Left hindlimb (tissue), 1 donor: ENCODE results near the gene CDK14.

Experiments
- DNase-seq: peaks from one replicate; pipeline ENCODE4 v3.0.0-alpha.2; 2018

The CDK14 gene

DNA sequence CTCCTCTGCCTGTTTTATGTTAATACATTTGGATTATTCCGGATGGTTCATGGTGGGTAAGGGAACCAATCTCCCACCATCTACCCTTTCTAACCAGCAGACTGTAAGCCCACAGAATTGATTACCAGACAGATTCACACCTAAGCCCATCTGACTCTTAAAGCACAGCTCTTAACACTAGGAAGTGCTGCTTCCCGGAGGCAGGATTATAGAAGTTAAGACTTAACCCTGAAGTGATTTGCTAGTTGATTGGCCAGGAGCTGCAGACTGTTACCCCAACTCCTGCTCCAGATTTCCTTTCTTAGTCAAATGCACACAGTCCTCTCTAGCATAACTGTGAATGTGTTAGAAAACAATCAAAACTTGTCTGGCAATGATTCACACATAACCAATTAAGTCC is 221.7 kb downstream of the CDK14 start:
- DNase-seq, result no peak

DNA sequence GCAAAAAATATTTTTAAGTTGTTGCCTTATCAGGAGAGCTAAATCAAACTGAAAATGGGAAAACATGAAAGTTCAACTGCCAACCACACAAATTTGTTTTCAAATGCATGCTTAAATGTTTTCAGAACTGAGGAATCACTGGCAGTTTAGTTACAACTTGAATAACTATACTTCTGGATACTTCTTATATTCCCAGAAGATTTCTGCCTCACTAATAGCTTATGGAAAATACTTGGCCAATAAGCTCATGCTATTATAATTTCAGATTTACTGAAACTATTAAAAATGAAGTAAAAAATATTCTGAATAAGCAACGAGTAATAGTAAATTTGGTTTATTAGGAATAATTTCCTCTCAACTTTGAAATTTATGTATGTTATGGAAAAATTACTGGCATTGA is 222.2 kb downstream of the CDK14 start:
- DNase-seq, result no peak

- no peak for DNase-seq
These were observed 226.0 kb downstream of the CDK14 start for GRCh38 chr7:90821961-90822620.

DNA sequence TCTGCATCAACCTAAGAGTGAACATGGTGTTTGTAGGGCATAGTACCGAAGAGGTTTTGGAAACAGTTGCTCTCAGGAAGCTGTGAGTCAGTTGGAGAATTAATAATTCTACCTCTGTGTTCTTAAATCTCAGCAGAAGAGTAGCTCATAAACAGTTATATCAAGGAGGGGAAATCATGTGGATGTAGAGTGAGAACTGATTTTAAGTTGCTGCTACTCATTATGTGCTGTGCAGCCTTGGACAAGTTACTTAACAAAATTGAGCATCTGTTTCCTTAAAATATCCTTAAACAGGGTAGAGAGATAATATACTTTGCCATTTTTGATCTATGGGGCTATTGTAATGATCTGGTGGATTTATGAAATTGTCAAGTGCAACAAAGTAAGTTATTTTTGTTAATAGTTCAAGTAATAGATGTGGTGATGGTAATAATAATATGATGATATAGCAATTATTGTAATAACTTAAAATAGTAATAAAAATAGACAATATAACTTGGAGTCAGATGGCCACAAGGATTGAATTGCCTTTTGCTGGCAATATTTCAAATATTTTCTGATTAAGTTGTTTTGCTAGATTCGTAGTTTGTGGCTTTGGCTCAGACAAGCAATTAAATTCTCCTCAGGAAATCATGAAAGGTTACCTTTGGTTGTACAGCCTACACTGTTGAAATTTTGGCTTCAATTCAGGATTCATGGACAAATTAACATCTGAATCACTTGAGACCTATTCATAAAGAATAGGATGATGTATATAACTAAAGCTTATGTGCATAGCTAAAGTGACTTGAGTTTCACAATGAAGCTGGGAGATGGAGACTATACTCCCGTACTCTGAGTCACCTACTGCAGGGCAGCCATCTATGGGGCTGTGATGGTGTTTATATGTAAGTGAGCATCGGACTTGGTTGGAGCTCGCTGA is 228.5 kb downstream of the CDK14 start:
- DNase-seq, result no peak

- no peak for DNase-seq
These were observed 229.7 kb downstream of the CDK14 start for GRCh38 chr7:90825779-90826178.

GRCh38 chr7:90828601-90829000 is 232.5 kb downstream of the CDK14 start:
- DNase-seq, result no peak

- no peak for DNase-seq
These were observed 234.2 kb downstream of the CDK14 start for GRCh38 chr7:90830308-90830707.

DNA sequence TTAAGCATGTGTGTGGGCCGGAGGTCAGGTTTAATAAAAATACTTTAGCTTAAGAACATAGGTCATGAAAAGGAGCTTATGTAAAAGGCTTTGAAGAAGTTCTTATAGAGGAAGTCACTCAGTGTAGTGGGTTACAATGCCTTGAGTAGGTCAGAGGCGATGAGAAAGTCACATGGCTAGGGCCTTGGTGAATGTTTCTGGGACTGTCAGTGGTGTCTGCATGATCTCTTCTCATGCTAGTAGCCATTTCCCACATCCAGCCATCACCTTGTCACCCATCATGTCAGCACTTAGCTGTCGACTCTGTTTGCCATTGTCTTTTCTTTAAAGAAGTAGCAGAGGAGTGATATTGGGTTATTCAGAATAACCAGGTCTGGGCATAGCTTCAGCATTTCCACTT is 236.6 kb downstream of the CDK14 start:
- no peak for DNase-seq

DNA sequence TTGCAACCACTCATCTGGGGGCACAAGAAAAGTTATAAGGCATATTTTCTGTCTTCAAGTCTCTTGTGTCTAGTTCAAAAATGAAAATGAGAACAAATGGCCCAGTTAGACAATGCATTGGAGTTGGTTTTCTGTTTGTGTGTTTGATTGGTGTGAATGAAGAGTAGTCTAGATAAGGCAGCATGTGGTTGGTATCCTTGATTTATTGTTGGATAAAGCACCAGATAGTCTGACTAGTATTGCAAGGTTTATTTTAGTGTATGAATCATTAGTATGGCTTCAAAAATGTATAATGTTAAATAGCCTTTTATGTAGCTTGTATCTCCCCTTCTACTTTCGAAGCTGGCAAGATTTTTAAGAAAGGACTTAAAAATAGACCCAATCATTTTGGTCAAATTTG is 237.3 kb downstream of the CDK14 start:
- no peak for DNase-seq

DNA sequence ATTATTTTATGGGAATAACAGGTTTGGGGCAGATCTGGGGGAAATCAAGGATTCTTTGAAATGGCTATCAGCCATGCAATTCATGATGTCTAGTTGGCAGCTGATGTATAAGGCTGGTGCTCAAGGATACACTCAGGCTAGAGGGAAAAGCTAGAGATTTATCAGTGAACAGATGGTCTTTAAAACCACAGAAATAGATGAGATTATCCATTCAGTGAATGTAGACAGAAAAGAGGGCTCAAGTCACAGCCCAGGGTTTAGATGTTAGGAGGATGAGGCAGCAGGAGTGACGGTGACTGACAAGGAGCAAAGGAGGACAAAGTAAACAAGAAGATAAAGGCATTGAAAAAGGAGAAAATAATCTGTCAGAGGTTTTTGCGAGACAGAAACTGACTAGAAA is 238.7 kb downstream of the CDK14 start:
- no peak for DNase-seq

DNA sequence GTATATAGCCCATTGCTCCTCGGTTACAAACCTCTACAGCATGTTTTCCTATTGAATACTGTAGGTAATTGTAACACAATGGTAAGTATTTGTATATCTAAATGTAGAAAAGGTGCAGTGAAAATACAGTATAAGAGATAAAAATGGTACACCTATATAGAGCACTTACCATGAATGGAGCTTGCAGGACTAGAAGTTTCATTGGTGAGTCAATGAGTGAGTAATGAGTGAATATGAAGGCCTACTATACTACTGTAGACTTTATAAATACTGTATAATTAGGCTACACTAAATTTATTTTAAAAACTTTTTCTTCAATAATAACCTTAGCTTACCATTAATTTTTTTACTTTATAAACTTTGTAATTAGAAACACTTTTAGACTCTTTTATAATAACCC is 239.7 kb downstream of the CDK14 start:
- no peak for DNase-seq

- no peak for DNase-seq
These were observed 240.8 kb downstream of the CDK14 start for GRCh38 chr7:90836937-90837336.

GRCh38 chr7:90838799-90839198 is 242.7 kb downstream of the CDK14 start:
- no peak for DNase-seq

DNA sequence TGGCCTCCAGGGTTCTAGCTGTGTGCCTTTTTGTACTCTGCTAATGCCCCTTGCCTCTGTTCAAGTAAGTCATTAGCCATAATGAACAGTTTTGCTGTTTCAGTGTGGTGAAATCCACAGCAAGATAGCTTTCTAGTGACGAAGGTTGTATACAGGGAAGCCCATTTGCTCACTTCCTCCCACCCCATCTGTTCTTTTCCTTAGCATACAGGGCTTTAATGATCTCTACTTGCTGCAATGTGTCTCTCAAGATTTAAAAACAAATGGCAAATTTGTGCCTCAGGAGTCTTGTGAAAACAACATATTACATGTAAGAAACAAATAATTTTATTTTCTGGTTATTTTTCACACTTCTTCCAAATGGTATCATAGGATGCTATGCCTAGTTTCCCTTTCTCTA is 243.2 kb downstream of the CDK14 start:
- DNase-seq, result no peak

GRCh38 chr7:90839727-90840291 is 243.7 kb downstream of the CDK14 start:
- no peak for DNase-seq

DNA sequence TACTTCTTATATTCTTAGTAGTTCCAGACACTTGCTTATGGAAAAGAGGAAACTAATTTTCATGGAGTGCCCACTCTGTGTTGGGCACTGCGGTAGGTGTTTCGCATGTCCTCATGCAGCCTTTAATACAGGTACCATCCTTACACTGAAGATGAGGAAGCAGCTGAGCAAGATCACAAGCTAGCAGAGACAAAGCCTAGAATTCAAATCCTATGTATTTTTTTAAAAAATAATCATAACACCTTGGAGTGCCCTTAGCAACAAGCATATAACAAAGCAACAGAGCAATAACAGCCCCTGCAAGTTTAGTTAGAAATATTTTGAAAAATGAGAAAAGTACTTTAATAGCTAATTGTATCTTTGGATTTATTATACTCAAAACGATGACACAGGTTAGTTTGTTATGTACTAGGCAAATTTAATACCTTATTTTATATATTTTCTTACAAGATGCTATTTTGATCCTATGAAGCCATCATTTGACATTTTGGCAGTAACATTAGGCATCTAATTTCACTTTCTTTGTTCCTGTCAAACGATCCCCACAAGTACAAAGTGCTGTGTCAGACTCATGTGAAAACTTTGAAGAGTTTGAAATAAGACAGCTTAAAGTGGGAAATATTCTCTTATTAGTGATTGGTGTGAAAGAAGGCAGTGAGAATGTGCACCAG is 245.8 kb downstream of the CDK14 start:
- DNase-seq, result no peak

DNA sequence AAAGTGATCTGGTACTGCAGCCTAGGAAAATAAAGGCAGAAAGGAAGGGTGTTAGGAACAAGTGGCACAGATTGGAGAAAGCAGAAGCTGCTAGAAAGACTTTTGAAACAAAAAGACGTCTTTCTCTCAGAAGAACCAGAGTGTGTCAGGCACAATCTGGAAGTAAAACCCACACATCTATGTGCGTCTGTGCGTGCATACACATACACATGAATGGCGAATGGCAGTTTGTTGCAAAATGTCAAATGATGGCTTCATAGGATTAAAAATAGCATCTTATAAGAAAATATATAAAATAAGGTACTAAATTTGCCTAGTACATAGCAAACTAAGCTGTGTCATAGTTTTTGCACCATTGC is 246.3 kb downstream of the CDK14 start:
- DNase-seq, result no peak

GRCh38 chr7:90843472-90843871 is 247.4 kb downstream of the CDK14 start:
- no peak for DNase-seq

DNA sequence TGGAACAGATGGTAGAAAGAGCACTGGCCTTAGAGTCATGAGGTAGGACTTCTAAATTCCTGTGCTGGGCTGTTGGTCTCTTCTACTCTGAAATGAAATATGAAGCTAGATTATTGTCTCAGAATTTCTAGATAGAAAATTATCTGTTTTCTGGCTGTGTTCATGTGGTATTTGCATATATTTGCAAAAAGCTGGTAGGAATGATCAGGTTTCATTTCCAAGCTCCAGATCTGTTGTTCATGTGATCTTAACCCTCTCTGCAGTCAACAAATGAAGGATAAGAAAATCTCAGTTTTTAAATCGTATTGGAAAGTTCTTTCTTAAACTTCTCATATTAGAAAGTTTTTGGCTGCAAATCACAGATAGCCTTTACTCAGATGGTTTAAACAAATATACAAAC is 248.3 kb downstream of the CDK14 start:
- DNase-seq, result no peak

DNA sequence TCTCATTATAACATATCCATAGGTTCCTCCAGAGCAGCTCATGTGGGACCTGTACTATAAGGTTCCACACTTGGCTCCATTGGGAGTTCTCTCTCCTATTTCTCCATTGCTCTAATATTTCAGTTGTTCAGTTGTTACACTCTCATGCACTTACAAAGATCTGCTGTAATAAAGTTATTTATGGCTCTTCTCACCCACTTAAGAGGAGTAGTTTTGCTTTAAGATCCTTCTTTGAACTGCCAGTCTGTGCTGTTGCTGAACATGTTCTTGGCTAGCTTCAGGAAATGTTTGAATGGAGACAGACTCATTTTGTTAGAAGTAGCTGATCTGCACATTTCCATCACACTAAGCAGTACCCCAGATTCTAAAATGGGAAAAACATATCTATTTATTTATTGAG is 250.1 kb downstream of the CDK14 start:
- DNase-seq, result no peak

DNA sequence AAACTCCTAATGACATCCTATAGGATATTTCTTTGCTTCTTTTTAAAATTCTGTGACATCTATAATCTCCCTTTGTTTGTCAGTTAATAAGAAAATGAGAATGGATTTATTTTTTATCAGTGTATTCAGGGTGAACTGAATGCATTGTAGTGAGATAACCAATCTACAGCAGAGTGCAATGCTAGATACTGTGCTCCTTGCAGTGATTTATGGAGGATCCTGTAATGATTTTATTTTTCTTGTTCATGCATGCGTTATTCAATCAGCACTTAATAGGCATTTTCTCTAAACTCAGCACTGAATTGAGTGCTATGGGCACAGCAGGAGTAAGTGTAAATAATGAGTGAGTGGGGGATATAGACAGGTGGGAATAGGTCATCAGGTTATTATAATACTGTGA is 253.9 kb downstream of the CDK14 start:
- DNase-seq, result no peak

DNA sequence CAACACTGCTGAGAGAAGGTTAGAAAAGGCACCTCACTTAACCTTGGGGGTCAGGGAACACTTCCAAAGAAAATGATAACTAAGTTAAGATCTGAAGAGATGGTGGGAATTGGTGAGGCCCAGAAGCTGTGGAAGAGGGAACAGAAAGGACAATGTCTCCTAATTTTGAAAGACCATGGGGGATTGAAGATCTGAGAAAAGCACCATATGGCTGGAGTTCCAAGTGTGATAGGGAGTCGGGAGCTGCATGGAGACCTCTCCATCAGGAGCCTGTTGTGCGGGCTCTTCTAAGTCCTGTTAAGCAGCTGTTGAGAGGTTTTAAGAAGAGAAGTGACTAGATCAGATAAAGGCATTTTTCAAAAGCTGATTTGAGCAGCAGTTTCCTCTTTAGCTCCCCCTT is 254.3 kb downstream of the CDK14 start:
- DNase-seq, result no peak

DNA sequence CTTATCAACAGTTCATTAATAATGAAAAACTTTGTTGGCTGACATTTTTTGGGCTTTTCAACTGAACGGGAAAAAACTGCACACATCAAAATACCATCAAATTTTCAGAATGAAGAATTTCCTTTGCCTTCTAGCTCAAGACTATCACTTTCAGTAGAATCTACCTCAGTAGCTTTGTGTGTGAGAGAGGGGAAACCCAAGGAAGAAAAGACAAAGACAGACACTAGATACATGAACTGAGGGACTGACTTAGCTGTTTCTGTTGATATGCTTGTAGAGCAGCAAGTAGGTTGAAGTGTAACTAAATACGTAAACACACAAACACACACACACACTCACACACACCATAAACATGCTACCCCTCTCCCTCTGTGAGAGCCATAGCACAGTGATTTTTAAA is 257.1 kb downstream of the CDK14 start:
- DNase-seq, result no peak
